Fibroblast of mammary gland (primary cell): Measurements from ENCODE around the gene ZNF346.

Source experiments
- DNase-seq: peaks from one replicate; pipeline ENCODE4 v3.0.0-alpha.2; 2010; ENCODE audit warnings: low read depth
- H3K4me3 ChIP-seq: 2 replicates; pipeline ENCODE4 v1.5.1; 2011; ENCODE audit warnings: low read depth, mild to moderate bottlenecking, low read length, moderate library complexity; ENCODE audit not compliant: control insufficient read depth
- TF ChIP-seq, protein P1 (sequence below): conservative IDR thresholded peaks from 2 replicates; pipeline ENCODE4 v1.5.1; 2011; ENCODE audit warnings: low read depth, low read length, inconsistent platforms; ENCODE audit not compliant: control insufficient read depth, insufficient read depth

Gene ZNF346

DNA sequence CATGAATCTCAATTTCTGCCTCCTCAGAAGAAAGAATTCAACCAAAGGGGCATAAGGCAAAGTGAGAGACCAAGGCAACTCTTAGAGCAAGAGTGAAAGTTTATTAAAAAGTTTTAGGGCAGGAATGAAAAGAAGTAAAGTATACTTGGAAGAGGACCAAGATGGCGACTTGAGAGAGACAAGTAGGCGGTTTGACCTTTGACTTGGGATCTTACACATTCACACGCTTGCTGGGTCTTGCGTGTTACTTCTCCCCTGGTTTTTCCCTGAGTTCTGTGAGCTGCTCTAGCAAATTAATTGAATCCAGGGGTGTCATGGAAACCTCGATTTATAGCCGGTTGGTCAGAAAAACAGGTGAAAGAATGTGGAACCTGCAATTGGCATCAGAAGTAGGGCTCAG is 7.0 kb downstream of the ZNF346 start:
- no peak overlapping the region for H3K4me3 ChIP-seq
- TF ChIP-seq, protein P1, sequence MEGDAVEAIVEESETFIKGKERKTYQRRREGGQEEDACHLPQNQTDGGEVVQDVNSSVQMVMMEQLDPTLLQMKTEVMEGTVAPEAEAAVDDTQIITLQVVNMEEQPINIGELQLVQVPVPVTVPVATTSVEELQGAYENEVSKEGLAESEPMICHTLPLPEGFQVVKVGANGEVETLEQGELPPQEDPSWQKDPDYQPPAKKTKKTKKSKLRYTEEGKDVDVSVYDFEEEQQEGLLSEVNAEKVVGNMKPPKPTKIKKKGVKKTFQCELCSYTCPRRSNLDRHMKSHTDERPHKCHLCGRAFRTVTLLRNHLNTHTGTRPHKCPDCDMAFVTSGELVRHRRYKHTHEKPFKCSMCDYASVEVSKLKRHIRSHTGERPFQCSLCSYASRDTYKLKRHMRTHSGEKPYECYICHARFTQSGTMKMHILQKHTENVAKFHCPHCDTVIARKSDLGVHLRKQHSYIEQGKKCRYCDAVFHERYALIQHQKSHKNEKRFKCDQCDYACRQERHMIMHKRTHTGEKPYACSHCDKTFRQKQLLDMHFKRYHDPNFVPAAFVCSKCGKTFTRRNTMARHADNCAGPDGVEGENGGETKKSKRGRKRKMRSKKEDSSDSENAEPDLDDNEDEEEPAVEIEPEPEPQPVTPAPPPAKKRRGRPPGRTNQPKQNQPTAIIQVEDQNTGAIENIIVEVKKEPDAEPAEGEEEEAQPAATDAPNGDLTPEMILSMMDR, result no peak
- no peak for DNase-seq

GRCh38 chr5:177035976-177036375 is 13.5 kb downstream of the ZNF346 start:
- TF ChIP-seq, protein P1, result no peak
- DNase-seq, result peak; percentile 22
- no peak overlapping the region for H3K4me3 ChIP-seq

DNA sequence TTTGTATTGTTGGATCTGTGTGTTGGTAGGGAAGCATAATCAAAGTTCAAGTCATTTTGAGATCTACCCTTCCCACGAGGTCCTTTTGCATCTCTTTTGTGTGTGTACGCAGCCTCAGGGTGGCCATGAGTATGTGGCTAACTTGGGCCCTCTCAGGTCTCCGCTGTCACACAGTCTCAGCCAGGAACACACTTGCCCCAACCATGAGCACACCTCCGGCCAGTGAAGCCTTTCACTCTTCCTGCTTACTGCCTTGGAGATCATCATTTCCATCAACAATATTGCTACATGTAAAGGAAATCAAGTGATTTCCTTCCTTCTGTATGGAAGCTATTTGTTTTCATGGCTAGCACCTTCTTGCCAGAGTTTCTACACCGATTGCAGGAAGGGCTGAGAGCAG is 13.9 kb downstream of the ZNF346 start:
- H3K4me3 ChIP-seq, result no peak overlapping the region
- no peak for DNase-seq
- TF ChIP-seq, protein P1, result no peak

GRCh38 chr5:177036921-177037320 is 14.4 kb downstream of the ZNF346 start:
- TF ChIP-seq, protein P1, result no peak
- H3K4me3 ChIP-seq, result no peak overlapping the region
- DNase-seq, result no peak

GRCh38 chr5:177040814-177041420 is 18.4 kb downstream of the ZNF346 start:
- DNase-seq, result peak; percentile 77
- TF ChIP-seq, protein P1, result no peak
- H3K4me3 ChIP-seq, result no peak overlapping the region

- no peak for DNase-seq
- H3K4me3 ChIP-seq, result no peak overlapping the region
- TF ChIP-seq, protein P1, result no peak
Observed at GRCh38 chr5:177041936-177042335, 19.4 kb downstream of the ZNF346 start.

GRCh38 chr5:177043114-177043513 is 20.6 kb downstream of the ZNF346 start:
- TF ChIP-seq, protein P1, result no peak
- DNase-seq, result no peak
- H3K4me3 ChIP-seq, result no peak overlapping the region
